Activated naive CD8-positive, alpha-beta T cell treated with anti-CD3 and anti-CD28 coated beads, Interleukin-2, amount 50 U/mL, for 16 hours (primary cell): Measurements from ENCODE around the gene SFTPD.
"Not testable (repeated sequence)": the region's sequence is repeated elsewhere in the genome, so short reads cannot be mapped to it uniquely, and the experiment has no call there.

Source experiments
- DNase-seq: peaks from one replicate; pipeline ENCODE4 v3.0.0-alpha.2; 2020; ENCODE audit warnings: low read depth, low spot score

The SFTPD gene

DNA sequence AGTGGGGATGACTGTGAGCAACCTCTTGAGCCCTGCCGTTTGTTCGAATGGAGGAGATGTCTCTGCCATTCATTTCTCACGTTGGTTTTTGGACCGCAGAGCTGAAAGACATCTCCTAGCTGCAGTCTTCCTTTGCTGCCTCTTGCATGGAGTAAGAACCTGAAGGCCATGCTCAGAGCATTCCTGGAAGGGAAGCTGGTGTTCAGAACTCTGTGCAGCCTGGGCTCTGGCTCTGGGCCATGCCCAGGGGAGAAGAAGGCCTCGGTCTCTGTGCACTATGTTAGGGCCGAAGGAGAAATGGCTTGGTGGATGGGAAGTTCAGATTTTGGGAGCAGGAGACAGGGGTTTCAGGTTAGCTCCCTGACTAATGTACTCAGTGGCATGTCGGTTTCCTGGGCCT is 22.9 kb downstream of the SFTPD start:
- DNase-seq: no peak

GRCh38 chr10:79925614-79926013 is 23.3 kb downstream of the SFTPD start:
- no peak for DNase-seq

DNA sequence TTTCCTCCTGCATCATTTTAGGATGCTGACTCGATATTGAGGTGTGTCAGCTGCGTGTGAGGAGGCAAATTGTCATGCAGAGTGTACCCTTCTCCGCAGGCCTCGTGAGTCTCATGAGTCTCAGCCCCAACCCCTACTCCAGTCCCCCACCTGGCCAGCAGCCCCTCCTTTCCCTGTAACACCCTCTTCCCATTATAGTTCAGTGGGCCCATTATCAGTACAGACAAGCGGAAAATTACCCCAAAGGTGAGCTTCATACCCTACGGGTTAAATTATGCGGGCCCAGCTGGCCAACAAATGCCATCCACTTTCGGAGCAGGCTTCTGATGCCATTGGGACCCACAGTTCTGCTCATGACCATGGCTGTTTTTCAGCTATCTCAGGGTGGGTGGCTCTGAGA is 25.2 kb downstream of the SFTPD start:
- DNase-seq: no peak

GRCh38 chr10:79923145-79923544 is 25.8 kb downstream of the SFTPD start:
- DNase-seq: no peak

DNA sequence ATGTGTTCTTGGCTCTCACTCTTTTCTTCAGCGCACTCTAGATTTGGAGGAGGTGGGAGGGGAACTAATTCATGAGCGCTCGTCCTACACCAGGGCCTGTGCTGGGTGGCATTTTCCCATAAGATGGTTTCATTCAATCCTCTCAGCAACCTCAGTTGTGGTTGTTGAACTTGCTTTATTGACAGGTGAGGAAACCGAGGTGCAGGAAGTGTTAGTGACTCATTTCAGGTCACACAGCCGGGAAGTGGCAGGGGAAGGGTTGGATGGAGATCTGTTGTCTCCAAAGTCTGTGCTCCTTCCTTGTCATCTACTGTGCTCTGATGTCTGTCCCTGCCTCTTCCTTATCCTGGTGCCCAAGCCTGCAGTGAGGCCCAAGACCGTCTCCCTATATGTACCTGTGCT is 26.9 kb downstream of the SFTPD start:
- DNase-seq: not testable (repeated sequence)

DNA sequence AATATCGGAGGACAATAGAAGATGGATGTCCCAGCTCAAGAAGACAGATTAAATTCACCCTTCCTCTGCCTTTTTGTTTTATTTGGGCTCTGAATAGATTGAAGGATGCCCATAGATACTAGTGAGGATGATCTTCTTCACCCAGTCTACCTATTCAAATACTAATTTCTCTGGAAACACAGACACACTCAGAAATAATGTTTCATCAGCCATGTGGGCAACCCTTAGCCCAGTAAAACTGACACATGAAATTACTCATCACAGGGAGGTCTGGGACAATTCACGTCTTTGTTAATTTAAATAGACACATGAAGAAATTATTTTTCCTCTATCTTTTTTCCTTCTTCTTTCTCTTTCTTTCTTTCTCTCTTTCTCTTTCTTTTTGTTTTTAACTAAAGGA is 33.1 kb downstream of the SFTPD start:
- not testable (repeated sequence) for DNase-seq

GRCh38 chr10:79914512-79914911 is 34.4 kb downstream of the SFTPD start:
- not testable (repeated sequence) for DNase-seq

DNA sequence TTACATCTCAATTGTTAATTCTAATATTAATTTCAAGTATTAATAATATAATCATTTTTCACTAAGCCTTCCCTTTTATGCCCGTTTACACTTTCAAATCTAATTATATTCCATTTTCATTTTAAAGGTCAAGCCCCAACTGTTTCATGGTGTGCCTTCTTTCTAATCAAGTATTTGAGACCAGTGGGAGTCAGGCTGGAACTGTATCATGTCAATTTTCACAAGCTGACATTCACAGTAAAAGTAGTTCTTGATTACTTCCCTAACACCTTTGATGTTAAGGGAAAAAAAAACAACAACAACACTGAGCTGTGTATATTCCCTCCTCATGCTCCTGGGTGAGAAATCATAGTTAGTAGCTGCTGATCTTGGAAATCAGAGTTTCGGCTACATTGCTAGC is 38.1 kb downstream of the SFTPD start:
- DNase-seq: no peak

DNA sequence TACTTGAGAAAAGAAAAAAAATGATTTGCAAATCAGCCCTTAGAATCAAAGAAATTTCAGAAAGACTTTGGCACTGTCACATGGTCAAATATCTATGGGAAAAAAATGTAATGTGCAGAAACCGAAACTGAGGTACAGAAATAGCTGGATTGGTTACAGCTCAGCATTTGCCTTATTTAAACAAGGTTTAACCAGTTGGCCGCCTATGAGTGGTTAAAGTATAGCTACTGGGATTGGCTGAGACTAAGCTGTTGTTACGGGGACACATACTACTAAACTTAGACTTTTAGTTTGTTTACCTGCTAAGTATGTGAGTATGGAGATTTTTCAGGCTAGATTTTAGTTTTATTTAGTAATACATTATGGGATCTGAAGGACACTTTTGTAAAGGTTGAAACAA is 38.6 kb downstream of the SFTPD start:
- no peak for DNase-seq

GRCh38 chr10:79905322-79906314 is 43.3 kb downstream of the SFTPD start:
- no peak for DNase-seq

DNA sequence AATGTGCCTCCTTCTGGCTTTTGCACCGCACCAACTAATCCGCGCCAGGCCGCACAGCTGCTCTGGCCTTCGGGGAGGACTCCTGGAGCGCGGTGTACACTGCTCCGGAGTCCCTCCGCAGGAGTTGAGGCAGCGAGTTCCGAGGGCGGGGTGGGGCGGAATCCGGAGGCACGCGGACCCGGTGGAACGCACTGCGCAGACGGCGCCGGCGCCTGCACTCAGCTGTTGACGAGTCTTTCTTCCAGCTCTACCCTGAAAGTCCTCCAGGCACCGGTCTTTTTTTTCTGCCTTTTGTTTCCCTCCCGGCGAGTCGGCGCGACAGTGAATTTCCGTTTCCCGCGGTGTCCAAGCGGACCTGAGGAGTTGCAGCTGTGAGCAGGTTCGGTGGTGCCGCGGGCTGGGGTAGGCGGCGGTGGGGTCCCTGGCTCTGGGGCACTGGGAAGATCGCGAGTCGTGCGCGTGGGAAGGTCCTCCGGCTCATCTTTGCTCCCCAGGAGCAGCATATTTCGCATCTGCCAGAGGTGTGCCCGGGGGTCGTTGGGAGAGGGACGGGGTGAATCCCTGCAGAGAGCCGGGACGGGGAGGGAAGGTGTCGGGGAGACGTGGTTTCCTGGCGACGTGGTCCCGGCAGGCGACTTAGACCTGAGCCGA is 44.1 kb downstream of the SFTPD start:
- no peak for DNase-seq

DNA sequence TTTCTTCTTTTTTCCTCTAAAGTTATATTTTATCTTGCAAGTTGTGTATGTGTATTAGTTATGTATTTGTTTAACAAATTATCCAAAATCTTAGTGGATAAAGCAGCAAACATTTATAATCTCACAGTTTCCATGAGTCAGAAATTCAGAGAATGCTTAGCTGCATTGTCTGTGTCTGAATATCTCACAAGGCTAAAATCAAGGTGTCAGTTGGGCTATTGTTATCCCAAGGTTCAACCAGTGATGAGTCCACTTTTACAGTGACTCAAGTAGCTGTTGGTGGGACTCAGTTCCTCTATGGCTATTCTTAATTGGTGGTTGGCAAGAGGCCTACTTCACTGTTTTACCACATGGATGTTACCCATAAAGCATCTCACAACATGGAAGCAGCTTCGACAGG is 47.3 kb downstream of the SFTPD start:
- not testable (repeated sequence) for DNase-seq

GRCh38 chr10:79898597-79899325 is 50.1 kb downstream of the SFTPD start:
- no peak for DNase-seq

GRCh38 chr10:79892896-79893295 is 56.0 kb downstream of the SFTPD start:
- DNase-seq: not testable (repeated sequence)

- DNase-seq: no peak
Observed at GRCh38 chr10:79890469-79890868, 58.4 kb downstream of the SFTPD start.

DNA sequence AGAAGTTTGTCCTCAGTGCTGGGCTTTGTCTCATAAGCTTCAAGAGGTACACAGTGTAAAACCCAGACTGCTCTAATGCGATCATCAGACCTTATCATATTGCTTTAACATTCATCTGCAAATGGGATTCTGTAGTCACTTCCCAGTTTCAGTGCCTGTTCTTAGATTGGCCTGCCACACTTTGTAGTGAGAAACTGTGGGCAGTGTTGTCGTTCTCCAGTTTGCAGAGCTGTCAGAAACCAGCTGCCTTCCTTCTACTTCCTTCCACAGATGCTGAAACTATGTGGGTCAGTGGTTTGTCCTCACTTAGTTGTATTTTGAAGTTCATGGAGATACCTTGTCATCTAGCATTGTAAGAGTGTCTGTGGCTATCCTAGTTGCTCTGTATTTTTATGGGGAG is 59.9 kb downstream of the SFTPD start:
- not testable (repeated sequence) for DNase-seq
